Inflammatory macrophage treated with lipopolysaccharide for 1 hour (primary cell): ENCODE measurements around the gene PRKCB.

Experiments
- DNase-seq, 2 donors: peaks; one replicate each; pipeline ENCODE4 v3.0.0-alpha.2; 2020 to 2022

The PRKCB gene

DNA sequence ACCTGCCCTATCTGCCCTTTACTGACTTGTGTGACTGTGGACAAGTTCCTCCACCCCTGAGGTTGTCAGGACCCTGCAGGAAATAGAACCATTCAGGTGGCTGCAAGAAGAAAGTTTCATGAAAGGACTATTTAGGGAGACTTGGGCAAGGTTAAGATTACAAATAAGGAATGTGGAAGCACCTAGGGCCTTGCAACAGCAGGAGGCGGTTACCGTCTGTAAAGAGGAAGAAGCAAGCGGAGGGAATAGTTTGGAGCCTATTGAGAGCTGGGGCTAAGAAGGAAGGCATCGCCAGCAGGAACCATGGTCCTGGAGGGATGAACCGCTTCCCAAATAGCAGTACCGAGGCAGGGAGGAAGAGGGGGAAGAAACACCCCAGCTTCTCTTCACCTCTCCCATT lies 132.4 kb downstream of the PRKCB start:
- peak; percentile 27 to 39 for DNase-seq

DNA sequence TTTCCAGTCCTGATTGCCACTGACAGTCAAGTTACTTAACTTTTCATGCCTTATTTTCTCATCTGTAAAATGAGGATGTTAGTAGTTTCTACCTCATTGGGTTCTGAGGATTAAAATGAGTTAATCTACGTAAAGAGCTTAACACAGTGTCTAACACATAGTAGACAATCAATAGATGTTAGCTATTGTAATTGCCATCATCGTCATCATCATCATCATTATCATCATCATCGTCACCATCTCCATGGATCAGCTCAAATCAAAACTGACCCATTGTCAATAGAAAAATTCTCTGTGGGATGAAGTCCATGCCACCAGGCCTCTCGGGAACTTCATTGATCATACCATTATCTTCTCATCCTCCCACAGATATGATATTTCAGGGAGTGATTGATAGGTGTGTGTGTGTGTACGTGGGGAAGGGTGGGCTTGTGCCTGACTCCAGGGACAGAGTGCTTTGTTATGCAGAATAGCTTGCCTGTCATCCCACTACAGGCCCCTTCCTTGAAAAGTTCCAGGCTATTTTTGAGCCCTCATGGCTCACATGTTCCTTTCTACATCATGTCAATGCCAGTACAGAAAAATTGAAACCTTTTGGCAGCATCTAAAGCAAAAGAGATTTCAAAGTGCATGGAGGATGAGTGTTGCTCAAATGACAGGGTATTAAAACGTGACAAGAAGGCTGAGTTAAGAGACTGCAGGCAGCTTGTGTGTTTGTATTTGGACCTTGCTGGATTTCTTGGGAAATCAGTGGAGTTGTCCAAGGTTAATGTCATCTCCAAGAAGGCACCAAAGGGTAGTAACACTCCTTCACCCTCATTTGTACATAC lies 133.9 kb downstream of the PRKCB start:
- no peak for DNase-seq

- no peak for DNase-seq
These were observed 138.4 kb downstream of the PRKCB start for GRCh38 chr16:23974223-23974622.

GRCh38 chr16:23975293-23975692 lies 139.5 kb downstream of the PRKCB start:
- no peak for DNase-seq

GRCh38 chr16:23976091-23976490 lies 140.3 kb downstream of the PRKCB start:
- no peak for DNase-seq

GRCh38 chr16:23976524-23976923 lies 140.7 kb downstream of the PRKCB start:
- DNase-seq = no peak

DNA sequence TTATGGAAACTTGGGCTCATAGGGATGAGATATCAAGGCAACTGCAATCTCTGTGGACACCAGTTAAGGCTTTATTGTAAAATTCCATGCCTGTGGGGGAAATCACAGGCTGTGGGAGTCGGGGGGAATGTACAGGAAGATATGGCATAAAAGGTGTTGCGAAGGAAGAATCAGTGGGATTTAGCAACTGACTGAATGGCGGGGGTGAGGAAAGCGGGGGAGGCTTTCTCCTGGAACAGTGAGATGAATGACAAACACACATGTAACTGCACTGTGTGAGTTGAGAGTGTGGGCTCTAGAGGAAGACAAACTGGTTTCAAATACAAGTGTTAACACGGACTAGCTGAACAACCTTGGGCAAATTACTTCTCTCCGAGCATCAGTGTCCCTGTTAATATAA lies 143.7 kb downstream of the PRKCB start:
- peak; percentile 23 to 60 for DNase-seq

DNA sequence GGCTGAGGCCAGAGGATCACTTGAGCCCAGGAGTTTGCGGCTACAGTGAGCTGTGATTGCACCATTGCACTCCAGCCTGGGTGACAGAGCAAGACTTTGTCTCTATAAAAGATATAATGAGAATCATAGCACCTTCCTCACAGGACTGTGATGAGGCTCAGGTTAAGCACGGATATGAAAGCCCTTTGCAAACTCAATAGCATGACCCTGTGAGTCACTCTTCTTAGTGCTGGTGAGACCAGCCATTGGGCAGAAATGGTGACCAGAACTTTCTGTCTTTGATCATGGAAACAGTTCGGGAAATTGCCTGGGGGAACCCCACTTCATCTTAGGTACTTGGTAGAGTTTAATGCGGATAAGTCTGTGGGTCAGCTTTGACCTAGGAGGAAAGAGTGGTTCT lies 144.2 kb downstream of the PRKCB start:
- DNase-seq = no peak

- DNase-seq = no peak
These were observed 145.9 kb downstream of the PRKCB start for GRCh38 chr16:23981429-23982399.

- no peak for DNase-seq
These were observed 150.7 kb downstream of the PRKCB start for GRCh38 chr16:23986455-23986854.

DNA sequence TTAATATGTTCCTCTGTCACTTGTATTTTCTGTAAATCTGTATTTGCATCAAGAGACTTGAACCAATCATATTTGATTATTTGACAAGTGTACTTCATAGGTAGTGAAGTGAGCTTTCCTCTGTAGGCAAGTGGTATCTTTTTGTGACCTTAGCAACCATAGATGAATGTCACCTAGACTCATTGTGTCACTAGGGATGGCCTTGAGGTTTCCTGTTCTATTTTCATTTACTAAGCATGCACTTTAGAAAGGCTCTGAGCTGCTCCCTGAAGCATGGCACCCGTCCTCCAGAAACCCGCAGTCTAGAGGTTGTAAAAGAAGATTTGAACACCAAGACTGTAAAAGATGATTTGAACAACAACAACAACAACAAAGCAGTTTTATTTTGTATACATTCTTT lies 151.7 kb downstream of the PRKCB start:
- no peak for DNase-seq

DNA sequence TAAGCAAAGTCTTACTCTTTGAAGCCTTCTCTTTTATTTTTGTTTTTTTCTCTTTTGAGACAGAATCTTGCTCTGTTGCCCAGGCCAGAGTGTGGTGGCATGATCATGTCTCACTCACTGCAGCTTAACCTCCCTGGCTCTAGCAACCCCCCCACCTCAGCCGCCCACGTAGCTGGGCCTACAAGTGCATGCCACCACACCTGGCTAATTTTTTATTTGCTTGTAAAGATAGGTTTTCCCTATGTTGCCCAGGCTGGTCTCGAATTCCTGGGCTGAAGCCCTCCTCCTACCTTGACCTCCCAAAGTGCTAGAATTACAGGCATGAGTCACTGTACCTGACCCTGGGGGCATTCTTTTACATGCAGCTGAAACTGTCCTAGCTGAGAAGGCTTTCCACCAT lies 154.7 kb downstream of the PRKCB start:
- DNase-seq = no peak

DNA sequence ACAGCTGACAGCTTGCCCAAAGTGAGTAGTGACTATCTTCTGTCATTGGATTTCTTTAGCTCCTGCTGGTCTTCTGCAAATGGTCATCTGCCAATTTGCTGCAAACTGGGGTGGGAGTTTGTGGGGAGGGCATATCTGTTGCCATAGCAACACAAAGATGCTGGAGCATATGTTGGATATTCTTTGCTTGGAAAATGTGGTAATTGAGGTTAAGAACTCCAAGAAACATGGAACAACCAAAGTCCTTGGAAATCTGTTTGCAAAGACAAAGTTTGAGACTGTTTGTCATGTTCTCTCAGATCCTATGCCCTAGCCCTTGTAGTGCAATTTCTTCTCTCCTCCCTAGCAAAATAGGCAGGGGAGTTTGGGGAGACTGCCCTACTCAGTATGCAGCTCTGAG lies 155.3 kb downstream of the PRKCB start:
- DNase-seq = no peak

GRCh38 chr16:23994615-23995014 lies 158.8 kb downstream of the PRKCB start:
- no peak for DNase-seq

DNA sequence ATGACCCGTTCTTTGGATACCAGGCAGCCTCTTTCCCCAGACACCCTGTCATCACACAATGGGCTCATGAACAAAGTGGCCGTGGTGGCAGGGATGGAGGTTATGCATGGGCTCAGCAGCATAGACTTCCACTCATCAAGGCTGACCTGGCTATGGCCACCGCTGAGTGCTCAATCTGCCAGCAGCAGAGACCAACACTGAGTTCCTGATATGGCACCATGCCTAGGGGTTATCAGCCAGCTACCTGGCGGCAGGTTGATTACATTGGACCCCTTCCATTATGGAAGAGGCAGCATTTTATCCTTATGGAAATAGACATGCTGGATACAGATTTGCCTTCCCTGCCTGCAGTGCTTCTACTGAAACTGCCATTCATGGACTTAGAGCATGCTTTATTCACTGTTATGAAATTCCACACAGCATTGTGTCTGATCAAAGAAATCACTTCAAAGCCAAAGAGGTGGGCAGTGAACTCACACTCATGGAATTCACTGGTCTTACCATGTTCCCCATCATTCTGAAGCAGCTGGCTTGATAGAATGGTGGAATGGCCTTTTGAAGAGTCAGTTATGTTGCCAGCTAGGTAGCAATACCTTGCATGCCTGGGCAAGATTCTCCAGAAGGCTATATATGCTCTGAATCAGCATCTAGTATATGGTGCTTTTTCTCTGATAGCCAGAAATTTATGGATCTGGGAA lies 160.6 kb downstream of the PRKCB start:
- DNase-seq = no peak

- no peak for DNase-seq
These were observed 163.0 kb downstream of the PRKCB start for GRCh38 chr16:23998771-23999170.

DNA sequence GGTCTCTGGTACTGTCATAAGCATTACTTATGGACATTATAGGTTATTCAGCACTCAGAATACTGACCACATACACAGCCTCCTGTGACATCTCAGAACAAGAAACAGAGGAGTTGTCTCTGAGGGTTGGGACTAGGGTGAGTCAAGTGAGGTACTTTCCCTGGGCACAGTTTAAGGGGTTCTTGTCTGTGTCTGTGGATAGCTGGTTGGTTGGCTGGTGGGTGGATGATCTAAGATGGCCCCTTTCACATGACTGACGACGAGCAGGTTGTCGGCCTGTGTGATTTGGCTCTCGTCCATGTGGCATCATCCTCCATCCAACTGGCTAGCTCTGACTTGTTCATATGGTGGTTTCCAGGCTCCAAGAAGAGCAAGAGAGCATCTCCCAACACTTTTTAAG lies 163.9 kb downstream of the PRKCB start:
- peak in 1 of 2 donors; percentile 54 for DNase-seq

- DNase-seq = no peak
These were observed 165.9 kb downstream of the PRKCB start for GRCh38 chr16:24001710-24002109.

DNA sequence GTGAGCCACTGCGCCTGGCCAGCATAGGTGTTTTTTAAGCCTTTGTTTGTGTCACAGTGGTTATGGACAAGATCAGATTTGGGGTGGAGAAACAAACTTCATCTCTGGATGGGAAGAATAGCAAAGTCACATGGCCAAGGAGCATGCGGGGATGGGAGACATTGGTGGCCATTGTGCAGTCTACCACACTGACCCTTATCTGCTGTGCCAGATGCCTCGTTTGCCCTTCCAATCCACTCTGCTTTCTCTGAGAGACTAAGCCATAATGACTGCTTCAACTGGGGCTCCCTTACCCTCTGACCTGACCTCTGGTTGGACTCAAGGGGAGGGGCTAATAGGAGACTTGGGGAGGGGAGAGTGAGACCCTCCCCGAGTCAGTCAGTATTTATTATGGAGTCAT lies 166.8 kb downstream of the PRKCB start:
- DNase-seq = no peak

GRCh38 chr16:24005577-24005976 lies 169.8 kb downstream of the PRKCB start:
- peak in 1 of 2 donors; percentile 33 for DNase-seq

- no peak for DNase-seq
These were observed 171.6 kb downstream of the PRKCB start for GRCh38 chr16:24007391-24007790.

DNA sequence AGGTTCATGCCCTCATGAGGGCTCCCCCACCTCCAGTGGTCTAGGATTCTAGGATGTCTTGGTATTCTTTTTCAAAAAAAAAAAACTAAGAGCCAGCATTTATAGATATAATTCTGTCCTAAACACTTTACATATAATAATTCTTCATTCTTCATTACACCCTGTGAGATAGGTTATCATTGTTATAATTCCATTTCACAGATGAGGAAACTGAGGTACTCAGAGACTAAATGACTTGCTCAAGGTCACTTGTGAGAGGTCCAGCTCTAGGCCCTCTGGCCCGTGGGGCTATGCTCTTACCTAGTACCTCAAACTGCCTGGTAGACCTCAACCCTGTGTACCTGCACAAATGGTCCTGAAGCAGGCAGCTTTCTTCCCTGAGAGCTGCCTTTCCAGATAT lies 172.2 kb downstream of the PRKCB start:
- no peak for DNase-seq

- DNase-seq = peak; percentile 53 to 76
These were observed 173.3 kb downstream of the PRKCB start for GRCh38 chr16:24009098-24009497.
